ENCODE measurements around the gene AFM.
"Not testable (repeated sequence)": the region's sequence is repeated elsewhere in the genome, so short reads cannot be mapped to it uniquely, and the experiment has no call there.

The AFM gene

DNA sequence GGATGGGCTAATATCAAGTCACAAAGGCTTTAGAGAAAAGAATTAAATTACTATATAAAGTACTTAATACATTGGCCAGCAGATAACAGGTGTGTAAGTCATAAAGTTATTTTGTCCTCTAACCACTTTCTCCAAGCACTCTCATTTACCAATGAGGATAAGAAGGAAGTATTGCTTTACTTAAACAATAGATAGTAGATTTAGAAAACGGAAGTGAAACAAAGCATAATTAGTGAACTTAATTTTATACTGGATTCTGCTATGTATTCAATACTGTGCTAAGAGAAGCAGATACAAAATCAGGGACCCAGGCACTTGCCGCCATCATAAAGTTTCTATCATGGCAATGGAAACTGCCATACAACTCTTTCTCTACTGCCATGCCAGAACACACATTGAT, 24.0 kb downstream of the AFM start:
- DNase-seq (ENCODE audit: low read depth, low spot score) = no peak

- DNase-seq (ENCODE audit: low read depth, low spot score) = no peak
Observed at GRCh38 chr4:73507541-73507940, 26.0 kb downstream of the AFM start.

GRCh38 chr4:73508651-73509050, 27.1 kb downstream of the AFM start:
- no peak for DNase-seq (ENCODE audit: low read depth, low spot score)

GRCh38 chr4:73518340-73518739, 36.8 kb downstream of the AFM start:
- no peak for DNase-seq (ENCODE audit: low read depth, low spot score)

DNA sequence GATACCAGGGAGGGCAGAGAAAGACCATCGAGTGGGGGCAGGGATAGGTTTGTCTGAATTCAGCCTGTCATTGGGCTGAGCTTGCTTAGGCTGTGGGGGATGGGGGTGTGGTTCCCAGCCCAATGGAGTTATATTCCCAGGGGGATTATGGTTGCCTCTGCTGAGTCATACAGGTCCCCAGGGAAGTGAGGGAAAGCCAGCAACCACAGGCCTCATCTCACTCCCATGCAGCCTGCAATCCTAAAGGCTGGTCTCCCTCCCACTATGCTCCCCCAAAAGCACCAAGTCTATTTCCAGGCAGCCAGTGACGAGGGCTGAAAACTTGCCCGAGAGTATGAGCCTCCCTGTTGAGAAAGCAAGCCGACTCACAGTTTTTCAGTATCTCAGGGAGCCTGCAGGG, 39.3 kb downstream of the AFM start:
- no peak for DNase-seq (ENCODE audit: low read depth, low spot score)

DNA sequence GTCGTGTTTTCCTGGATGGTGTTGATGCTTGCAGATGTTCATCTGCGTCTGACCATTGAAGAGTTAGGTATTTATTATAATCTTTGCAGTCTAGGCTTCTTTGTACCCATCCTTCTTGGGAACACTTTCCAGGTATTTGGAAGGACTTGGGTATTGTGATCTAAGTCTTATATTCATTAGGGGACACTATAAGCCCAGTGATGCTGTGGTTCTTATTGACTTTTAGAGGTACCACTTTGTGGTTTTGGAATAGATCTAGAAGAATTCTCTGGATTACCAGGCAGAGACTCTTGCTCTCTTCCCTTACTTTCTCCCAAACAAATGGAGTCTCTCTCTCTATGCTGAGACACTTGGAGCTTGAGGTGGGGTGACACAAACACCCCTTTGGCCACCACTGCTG, 41.6 kb downstream of the AFM start:
- no peak for DNase-seq (ENCODE audit: low read depth, low spot score)

DNA sequence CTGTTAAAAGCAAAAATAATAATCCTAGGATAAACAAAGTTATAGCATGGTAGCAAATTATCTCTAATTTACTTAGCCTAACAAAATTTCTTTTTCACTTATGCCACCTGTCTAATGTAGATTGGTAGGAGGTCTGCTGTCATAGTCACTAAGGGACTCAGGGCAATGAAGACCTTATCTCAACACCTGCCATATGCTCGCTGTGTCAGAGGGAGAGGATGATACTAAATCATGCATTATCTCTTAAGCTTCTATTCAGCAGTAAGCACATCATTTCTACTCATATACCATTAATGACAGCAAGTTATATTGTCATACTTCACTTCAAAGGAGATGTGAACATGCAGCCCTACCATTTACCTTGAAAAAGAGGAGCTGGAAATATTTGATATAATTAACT, 44.1 kb downstream of the AFM start:
- no peak for DNase-seq (ENCODE audit: low read depth, low spot score)

DNA sequence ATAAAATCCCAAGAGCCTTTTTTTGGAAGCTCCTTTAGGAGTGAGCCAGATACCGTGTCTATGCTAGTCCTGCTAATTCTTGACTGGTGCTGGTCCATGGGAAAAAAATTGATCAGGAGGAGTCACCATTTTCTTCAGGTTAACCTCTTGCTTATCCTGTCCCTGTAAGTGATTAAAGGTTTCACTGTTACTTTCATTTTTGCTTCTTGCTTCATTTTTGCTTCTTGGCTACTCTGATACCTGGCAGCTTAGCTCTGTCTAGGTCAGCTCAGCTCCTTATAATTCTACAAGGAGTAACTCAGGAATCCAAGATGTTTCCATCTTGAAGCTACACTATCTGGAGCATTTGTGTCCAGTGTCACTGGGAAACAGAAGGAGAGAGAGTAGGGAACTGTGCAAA, 45.7 kb downstream of the AFM start:
- DNase-seq (ENCODE audit: low read depth, low spot score) = no peak

- no peak for DNase-seq (ENCODE audit: low read depth, low spot score)
Observed at GRCh38 chr4:73528171-73528570, 46.6 kb downstream of the AFM start.

- DNase-seq (ENCODE audit: low read depth, low spot score) = no peak
Observed at GRCh38 chr4:73533515-73534422, 52.2 kb downstream of the AFM start.

- DNase-seq (ENCODE audit: low read depth, low spot score) = no peak
Observed at GRCh38 chr4:73538162-73538561, 56.6 kb downstream of the AFM start.

DNA sequence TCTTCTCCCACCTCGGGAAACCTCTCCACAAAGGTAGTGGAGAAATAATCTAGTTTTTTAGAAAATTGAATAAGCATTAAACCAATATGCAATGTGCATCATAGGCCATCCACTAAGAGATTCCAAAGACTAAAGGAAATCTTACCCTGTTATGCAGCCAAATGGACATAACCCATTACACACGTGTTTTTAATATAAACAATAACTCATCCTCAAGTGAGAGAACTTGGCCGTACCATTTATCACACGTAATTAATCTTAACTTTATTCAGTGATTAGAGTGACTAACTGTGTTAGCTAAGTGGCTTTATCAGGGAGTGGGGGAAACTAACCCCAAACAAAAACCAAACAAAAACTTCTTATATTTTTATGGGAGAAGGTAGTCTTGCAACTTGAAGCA, 57.8 kb downstream of the AFM start:
- no peak for DNase-seq (ENCODE audit: low read depth, low spot score)

DNA sequence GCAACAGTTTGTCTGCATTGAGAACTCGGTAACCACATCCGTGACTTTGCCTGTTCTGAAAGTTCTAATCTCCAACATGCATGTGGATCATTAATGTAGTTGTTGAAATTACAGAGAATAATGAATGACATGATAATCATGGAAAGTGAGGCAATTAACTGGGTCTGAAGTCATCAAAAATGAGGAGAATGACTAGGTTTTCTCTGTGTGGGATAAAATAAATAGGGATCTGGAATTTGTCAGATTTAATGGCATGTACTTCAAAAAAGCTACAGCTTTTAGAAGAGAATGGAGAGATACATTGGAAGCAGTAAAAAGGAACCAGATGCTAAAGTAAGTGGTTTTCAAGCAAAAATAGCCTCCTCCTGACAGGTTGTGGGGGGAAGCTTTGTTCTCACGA, 59.3 kb downstream of the AFM start:
- DNase-seq (ENCODE audit: low read depth, low spot score) = no peak

GRCh38 chr4:73541251-73541650, 59.7 kb downstream of the AFM start:
- no peak for DNase-seq (ENCODE audit: low read depth, low spot score)

DNA sequence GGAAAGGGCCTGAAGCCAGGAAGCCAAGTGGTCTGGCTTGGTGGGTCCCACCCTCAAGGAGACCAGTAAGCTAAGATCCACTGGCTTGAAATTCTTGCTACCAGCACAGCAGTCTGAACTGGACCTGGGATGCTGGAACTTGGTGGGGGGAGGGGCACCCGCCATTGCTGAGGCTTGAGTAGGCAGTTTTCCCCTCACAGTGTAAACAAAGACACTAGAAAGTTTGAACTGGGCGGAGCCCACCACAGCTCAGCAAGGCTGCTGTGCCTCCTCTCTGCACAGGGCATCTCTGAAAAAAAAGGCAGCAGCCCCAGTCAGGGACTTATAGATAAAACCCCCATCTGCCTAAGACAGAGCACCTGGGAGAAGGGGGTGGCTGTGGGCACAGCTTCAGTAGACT, 63.1 kb downstream of the AFM start:
- no peak for DNase-seq (ENCODE audit: low read depth, low spot score)

- DNase-seq (ENCODE audit: low read depth, low spot score) = not testable (repeated sequence)
Observed at GRCh38 chr4:73550865-73551264, 69.3 kb downstream of the AFM start.
